Measurements from ENCODE around the gene GRIA3.

GRIA3 gene

GRCh38 chrX:123193101-123193500 is 9.0 kb downstream of the GRIA3 start:
- DNase-seq (ENCODE audit: low read depth): no peak

- no peak for DNase-seq (ENCODE audit: low read depth)
Observed at GRCh38 chrX:123199338-123199737, 15.3 kb downstream of the GRIA3 start.

DNA sequence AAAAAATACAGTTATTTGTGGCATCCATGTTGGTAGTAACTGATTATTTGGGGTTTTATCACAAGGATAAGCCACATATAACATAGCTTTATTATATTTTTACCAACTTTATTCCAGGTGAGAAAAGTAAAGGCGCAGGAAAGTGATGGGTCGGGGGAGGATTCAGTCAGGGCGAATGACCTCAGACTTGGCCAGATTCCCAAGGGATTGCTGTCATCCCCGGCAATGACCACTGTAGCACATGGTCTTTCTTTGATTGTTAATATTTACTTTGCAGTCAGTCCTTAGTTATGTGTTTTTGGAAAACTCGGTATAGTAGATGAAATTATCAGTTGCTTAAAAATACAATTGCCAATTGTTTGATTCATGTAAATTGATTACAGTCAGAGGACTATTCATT is 17.6 kb downstream of the GRIA3 start:
- DNase-seq (ENCODE audit: low read depth): no peak

DNA sequence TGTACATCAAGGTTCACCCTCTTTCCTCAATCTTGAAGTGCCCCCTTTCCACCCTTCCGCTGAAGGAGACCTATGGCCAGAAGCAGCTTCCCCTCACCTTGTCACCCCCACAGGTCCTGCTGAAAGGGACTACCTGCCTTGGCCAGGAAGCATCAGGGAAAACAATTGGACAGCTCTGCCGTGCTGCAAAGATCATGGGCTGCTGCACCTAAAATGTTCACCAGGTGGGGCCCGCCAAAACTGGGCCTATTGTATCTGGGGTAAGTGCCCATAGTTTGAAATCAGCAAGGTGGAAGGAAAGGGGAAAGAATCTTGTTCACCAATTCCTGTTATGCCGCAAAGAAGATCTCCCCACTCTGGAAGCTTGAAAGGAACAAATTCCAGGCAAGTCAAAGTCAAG is 18.4 kb downstream of the GRIA3 start:
- no peak for DNase-seq (ENCODE audit: low read depth)

- DNase-seq (ENCODE audit: low read depth): no peak
Observed at GRCh38 chrX:123203772-123204171, 19.7 kb downstream of the GRIA3 start.

DNA sequence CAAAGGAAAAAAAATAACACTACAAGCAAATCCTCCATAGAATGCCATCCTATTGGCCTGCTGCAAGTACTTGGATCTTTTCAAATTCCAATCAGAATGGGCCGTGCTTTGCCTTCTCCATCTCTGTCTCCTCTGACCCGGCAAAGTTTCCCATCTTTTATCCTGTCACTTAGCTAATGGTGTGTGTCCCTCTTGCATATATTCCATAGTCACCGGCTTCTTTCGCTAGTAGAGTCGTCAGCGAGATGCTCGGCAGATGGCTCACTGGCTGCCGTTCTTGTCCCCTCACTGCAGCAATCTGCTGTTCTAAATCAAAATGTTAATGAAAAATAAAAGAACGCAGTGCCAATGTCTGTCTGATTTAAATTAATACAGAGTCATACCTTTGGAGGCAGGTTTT is 22.1 kb downstream of the GRIA3 start:
- DNase-seq (ENCODE audit: low read depth): no peak

DNA sequence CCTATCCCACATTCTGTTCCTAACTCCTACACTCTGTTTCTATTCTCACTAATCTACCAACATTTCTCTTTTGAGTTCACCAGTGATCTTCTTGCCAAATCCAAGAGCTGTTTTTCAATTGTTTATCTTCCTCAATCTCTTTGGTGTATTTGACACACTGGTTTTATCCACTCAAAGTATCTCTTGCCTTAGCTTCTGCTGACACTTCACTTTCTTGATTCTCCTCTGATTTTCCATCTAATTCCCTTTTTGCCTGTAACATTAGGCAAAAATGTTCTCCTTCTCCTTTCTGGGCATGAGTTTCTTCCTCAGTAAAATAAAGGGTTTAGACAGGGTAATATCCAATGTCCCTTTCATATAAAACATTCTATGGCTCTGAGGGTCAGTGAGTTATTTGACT is 26.2 kb downstream of the GRIA3 start:
- no peak for DNase-seq (ENCODE audit: low read depth)

- DNase-seq (ENCODE audit: low read depth): no peak
Observed at GRCh38 chrX:123215397-123216089, 31.5 kb downstream of the GRIA3 start.

DNA sequence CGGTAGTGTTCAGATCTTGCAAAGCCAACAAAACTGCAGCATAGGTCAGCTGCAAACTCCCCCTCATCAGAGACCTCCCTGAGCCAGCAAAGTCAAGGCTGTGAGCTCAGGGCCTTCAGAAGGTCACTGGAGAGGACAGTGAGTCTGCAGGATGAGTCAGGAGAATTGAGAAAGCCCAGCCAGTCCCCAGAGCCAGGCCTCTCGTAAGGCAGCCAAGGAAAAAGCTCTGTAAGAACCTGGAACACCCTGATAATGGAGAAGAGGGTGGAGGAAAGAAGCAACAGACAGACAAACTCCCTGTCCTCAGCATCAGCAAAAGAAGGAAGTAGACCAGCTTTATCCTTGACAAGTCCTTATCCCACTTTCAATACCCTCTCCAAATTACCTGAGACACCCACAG is 33.0 kb downstream of the GRIA3 start:
- no peak for DNase-seq (ENCODE audit: low read depth)

DNA sequence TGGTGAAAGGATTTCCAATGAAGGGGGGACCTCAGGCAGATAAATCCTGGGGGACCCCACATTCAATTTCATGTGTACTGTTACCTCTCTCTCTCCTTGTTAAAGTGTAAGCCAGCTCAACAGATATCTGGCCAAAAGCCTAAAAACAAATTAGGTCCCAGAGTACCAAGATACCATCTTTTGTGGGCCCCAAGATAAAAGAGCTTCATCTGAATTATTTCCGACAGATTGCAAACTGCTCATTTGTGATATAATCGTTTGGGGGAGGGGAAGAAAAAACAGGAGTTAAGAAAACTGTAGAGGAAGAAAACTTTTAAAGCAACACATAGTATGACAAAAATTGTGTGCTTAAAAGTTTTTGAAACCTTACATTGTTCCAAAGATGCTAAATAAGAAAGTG is 33.6 kb downstream of the GRIA3 start:
- DNase-seq (ENCODE audit: low read depth): no peak

DNA sequence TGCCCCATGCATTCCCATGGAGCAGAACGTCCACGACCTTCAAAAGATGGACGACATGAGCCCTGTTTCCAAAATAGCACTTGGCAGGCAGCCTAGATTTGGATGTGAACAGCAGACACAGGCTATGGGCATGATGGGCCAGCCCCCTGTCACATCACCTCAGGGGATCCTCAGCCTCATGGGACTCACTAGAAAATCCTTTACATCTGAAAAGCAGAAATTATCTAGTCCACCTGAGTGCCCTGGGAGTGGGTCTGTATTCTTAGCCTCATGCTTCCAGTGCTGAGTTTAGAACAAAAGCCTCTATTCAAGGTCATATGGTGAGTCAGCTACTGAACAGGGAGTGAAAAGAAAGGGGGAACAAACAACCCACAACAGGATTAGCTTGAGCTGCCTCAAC is 35.8 kb downstream of the GRIA3 start:
- DNase-seq (ENCODE audit: low read depth): no peak

DNA sequence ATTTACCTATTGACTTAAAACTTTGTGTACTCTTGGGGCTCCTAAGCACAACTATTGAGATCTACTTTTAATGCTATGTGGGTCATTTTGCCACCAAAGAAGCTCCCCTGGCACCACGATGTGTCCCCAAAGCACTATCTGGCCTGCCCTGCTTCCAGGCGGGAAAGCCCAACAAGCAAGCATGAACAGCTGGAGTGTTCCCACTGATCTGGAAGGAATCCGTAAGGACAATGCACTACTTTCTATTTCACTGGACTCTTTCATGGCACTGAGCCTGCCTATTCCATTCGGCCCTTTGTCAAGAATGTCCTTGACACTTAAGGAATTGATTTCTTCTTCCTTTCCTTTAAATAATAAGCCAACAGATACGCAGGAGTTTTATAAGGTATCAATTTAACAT is 38.8 kb downstream of the GRIA3 start:
- DNase-seq (ENCODE audit: low read depth): no peak

DNA sequence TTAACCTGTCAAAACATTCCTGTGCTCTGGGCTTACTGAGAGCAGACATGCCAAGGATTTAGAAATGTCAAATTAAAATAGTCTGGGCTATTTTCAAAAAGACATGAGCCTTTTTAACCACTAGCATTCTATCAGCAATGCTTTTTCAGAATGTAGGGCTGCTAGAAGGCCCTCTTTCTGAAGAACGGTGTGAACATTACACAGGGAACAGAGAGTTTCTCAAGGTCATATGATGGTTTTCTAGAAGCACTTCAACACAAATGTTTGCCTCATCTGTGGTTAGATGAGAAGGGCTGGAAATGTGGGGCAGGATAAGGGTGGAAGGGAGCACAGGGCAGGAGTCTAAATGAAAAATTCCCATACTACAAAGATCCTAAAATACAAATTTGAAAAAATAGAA is 39.3 kb downstream of the GRIA3 start:
- no peak for DNase-seq (ENCODE audit: low read depth)

GRCh38 chrX:123223859-123224258 is 39.8 kb downstream of the GRIA3 start:
- no peak for DNase-seq (ENCODE audit: low read depth)

- DNase-seq (ENCODE audit: low read depth): no peak
Observed at GRCh38 chrX:123230798-123231197, 46.7 kb downstream of the GRIA3 start.

DNA sequence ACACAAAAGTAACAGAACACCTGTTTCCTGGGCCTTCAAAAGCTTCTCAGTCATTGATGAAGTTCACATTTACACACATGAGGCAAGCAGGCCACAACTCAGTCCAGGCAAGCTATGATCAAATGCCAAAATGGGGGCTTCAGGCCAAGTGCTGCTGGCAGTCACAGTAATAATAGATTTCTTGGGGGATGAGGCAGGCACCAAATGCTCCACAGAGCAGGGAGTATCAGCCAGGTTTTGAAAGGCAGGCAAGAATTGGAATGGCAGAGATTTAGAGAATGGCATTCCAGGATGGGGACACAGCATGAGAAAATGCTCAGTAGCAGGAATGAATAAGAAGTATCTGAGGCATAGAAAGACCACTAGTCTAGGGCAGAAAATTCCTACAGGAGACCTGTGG is 52.8 kb downstream of the GRIA3 start:
- no peak for DNase-seq (ENCODE audit: low read depth)

DNA sequence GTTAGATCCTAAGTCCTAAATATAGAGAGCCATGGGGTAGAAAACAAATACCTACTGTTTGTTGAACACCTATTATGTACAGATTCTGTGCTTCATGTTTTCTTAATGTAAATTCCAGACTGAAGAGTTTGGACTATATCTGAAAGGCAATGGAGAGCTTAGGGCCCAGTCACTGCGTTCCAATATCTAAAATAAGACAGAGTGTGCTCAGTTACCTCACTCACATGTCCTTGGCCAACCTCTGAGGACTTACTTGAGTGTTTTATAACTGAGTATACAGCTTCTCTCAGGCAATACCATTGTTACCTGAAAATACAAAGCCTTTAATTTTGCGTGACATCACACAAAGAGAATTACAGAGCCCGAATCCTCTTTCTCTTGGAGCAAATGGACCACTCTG is 53.2 kb downstream of the GRIA3 start:
- no peak for DNase-seq (ENCODE audit: low read depth)

DNA sequence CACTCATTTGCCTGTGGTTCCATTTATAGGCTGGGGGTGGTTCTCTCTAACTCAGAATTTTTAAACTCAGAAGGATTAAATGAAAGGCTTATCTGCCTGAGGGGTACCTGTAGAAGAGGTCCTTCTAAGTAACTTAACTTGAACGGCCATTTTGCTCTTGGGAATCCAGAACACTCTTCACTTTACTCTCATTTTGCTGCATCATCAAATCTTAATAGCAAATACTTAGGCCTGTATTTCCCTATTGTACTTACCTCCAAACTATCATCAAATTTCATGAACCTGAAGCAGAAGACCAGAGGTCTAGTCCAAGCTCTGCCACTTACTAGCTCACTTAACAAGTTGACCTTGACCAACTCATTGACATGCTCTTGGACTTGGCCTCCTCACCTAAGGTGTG is 70.4 kb downstream of the GRIA3 start:
- DNase-seq (ENCODE audit: low read depth): no peak

DNA sequence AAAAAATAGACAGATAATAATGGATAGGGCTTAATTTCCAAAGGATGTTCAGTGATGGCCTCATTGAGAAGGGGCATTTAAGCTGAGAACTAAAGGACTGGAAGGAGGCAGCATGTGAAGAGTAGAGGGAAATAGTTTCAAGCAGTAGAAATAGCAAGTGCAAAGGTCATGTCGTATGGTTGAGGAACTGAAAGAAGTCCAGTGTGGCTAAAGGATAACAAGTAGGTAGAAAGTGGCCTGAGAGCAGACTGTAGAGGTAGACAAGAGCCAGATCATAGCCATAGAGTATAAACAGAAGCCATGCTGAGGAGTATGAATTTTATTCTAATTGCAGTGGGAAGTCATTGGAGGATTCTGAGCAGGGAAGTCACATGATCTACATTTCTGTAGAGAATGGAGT is 72.3 kb downstream of the GRIA3 start:
- DNase-seq (ENCODE audit: low read depth): no peak

GRCh38 chrX:123260920-123261418 is 76.9 kb downstream of the GRIA3 start:
- DNase-seq (ENCODE audit: low read depth): no peak

DNA sequence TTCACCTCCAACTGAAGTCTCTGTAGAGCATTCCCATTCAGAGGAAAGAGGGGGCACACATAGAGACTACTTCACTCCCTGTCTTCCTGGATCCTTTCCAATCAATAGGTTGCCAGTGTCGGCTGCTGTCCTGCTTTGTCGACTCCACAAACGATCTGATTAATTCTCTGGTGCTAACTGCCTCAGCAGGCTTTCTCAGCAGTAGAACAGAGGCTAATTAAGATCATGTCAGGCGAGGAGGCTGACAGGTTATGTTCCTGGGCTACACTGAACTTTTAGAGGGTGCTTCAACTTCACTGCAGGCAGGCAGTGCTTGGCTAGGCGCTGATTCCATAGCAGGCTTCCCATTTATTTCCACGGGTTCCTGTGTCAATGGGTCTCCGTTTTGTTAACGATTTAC is 79.2 kb downstream of the GRIA3 start:
- no peak for DNase-seq (ENCODE audit: low read depth)

DNA sequence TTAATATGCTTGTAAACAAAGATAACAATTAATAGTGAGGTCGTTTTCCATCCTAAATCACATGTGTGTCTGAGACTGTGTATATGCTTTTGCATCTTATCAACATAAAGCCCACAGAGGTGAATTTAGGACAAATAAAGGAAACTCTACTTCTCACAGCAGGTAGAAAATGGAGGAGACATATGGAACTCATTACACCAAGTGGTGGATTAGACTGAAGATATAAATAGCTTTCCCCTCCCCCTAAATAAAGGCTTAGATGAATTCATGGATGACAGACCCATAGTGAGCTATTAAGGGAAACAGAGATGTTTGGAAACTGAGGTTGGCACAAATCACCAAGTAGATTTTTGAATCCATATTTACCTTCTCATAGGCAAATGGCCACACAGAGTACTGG is 79.7 kb downstream of the GRIA3 start:
- DNase-seq (ENCODE audit: low read depth): no peak

DNA sequence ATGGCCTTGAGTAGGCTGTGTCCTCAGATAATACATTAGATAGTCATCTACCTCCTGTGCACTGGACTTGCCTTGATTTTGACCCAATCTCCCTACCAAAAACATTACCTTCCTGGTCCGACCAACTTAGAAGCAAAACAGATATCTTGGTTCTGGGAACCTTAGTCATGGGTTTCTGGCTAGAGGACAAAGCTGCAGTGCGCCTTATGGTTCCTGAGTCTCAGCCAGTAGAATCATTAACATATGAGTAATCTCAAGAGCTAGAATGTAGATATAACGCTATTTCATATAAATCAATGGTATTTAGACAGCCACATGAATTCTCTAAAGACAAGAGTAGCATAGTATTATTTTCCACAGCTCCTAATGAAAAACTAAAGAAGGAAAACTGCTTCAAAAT is 83.1 kb downstream of the GRIA3 start:
- no peak for DNase-seq (ENCODE audit: low read depth)

GRCh38 chrX:123271902-123272301 is 87.8 kb downstream of the GRIA3 start:
- DNase-seq (ENCODE audit: low read depth): no peak

DNA sequence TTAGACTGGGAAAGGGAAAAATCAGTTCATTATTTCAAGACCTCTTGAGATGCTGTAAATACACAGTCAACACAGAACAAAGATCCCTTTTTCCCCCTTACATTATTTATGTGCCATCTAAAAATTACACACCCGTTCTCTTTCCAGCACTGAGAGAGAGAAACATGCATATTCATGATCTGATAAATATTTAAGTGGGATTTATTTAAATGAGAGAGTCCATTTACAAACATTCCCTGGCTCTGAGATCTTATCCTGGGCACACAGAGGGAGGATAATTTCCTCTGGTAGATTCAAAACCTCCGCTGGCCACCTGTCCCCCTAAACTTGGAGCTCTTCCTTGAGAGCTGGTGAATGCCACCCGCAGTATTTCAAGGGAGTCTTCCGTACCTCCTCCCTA is 88.6 kb downstream of the GRIA3 start:
- DNase-seq (ENCODE audit: low read depth): no peak

Data from activated T-cell treated with anti-CD3 and anti-CD28 coated beads for 48 hours (primary cell).